ENCODE data around the gene ZNF605. TPM values are rescaled to one million over a fixed set of nuclear protein-coding genes. Genes with fewer than 3 reads are reported as not detected.
A peak's percentile ranks its signal among the peaks of the same experiment; 100 is the strongest.
"Not testable (repeated sequence)": the region's sequence is repeated elsewhere in the genome, so short reads cannot be mapped to it uniquely, and the experiment has no call there.

ZNF605 gene
- total and polyA plus RNA-seq, 9 donors: 5.2 to 20.9 (median 10.5) TPM

- Histone ChIP-seq H3K9me3 (no peaks in the 10 kb centered on the region), H3K27me3 (no peaks in the 10 kb centered on the region), H3K36me3 (no peaks in the 10 kb centered on the region), H3K4me1 (ENCODE audit: insufficient read depth) (peaks cover 3% of the 10 kb centered on the region), H3K4me3 (peak overlapping the region; percentile 47), H3K27ac (peak overlapping the region in 1 of 2 donors; percentile 53)
- 0 to 2% (median 1%) methylated on average over 22 of the region's 22 CpGs for WGBS, 3 donors
- TF ChIP-seq EP300 (IDR thresholded peaks at IDR 0.05) (no peak), CTCF (IDR thresholded peaks at IDR 0.05) (no peak), POLR2A (IDR thresholded peaks at IDR 0.05) (no peak)
- DNase-seq: no peak
- intact Hi-C loops (cut with DNase I): no loop called here
These were observed 47.1 kb downstream of the ZNF605 start for GRCh38 chr12:132909030-132909368.

- peaks cover 3% of the 10 kb centered on the region for H3K4me1 ChIP-seq (ENCODE audit: insufficient read depth)
- peak overlapping the region; percentile 47 for H3K4me3 ChIP-seq
- H3K9me3 ChIP-seq: no peaks in the 10 kb centered on the region
- intact Hi-C loops (cut with DNase I): no loop called here
- H3K27ac ChIP-seq: peak overlapping the region in 1 of 2 donors; percentile 53
- H3K36me3 ChIP-seq: no peaks in the 10 kb centered on the region
- DNase-seq: peak; percentile 96 to 98 (median 98)
- peak; percentile 65 for TF ChIP-seq POLR2A (IDR thresholded peaks at IDR 0.05)
- no peak for TF ChIP-seq CTCF (IDR thresholded peaks at IDR 0.05)
- TF ChIP-seq EP300 (IDR thresholded peaks at IDR 0.05): peak; percentile 48
- WGBS, 3 donors: 0% methylated on average over 78 to 85 of the region's 85 CpGs
- H3K27me3 ChIP-seq: no peaks in the 10 kb centered on the region
These were observed 47.7 kb downstream of the ZNF605 start for GRCh38 chr12:132908145-132909029.

GRCh38 chr12:132907789-132908144, 48.3 kb downstream of the ZNF605 start:
- Histone ChIP-seq H3K4me3 (peak overlapping the region; percentile 47), H3K27ac (peak overlapping the region in 1 of 2 donors; percentile 53)
- H3K27me3 ChIP-seq; H3K4me1 ChIP-seq (ENCODE audit: insufficient read depth); H3K36me3 ChIP-seq; intact Hi-C loops (cut with DNase I); H3K9me3 ChIP-seq: not testable (repeated sequence)
- DNase-seq: peak in 2 of 5 donors; percentile 48 to 54
- 2 to 3% (median 3%) methylated on average over 23 of the region's 23 CpGs for WGBS, 3 donors

GRCh38 chr12:132907216-132907615, 48.9 kb downstream of the ZNF605 start:
- peak in 1 of 5 donors; percentile 26 for DNase-seq
- H3K27me3 ChIP-seq: no peaks in the 10 kb centered on the region
- 12 to 16% (median 13%) methylated on average over 16 of the region's 16 CpGs for WGBS, 3 donors
- H3K4me1 ChIP-seq (ENCODE audit: insufficient read depth): peaks cover 3% of the 10 kb centered on the region
- TF ChIP-seq EP300 (IDR thresholded peaks at IDR 0.05) (no peak), POLR2A (IDR thresholded peaks at IDR 0.05) (no peak), CTCF (IDR thresholded peaks at IDR 0.05) (no peak)
- H3K4me3 ChIP-seq: no peak overlapping the region
- intact Hi-C loops (cut with DNase I): no loop called here
- no peaks in the 10 kb centered on the region for H3K9me3 ChIP-seq
- H3K36me3 ChIP-seq: no peaks in the 10 kb centered on the region
- no peak overlapping the region for H3K27ac ChIP-seq

GRCh38 chr12:132904718-132905328, 51.3 kb downstream of the ZNF605 start:
- TF ChIP-seq POLR2A (IDR thresholded peaks at IDR 0.05) (no peak), EP300 (IDR thresholded peaks at IDR 0.05) (no peak), CTCF (IDR thresholded peaks at IDR 0.05) (peak; percentile 77 to 90 (median 82))
- 5 to 8% (median 5%) methylated on average over 30 of the region's 30 CpGs for WGBS, 3 donors
- Histone ChIP-seq H3K36me3 (no peaks in the 10 kb centered on the region), H3K9me3 (no peaks in the 10 kb centered on the region), H3K4me1 (ENCODE audit: insufficient read depth) (peaks cover 3% of the 10 kb centered on the region), H3K27me3 (no peaks in the 10 kb centered on the region), H3K4me3 (peak overlapping the region; percentile 23), H3K27ac (no peak overlapping the region)
- intact Hi-C loops (cut with DNase I): no loop called here
- peak; percentile 86 to 91 (median 88) for DNase-seq

Data from ovary (tissue), 9 donors.